Natural killer cell (primary cell): ENCODE results near the gene MN1. TPM values are rescaled to one million over a fixed set of nuclear protein-coding genes. Genes with fewer than 3 reads are reported as not detected.
A peak's percentile ranks its signal among the peaks of the same experiment; 100 is the strongest.

Source experiments
- ATAC-seq, 3 donors: fragments of 150-1000 bp in 2 of 3; fragments of 200-7000 bp in 1 of 3; cut with Tn5 transposase; 1 replicate in 1 of 3; 2 replicates in 2 of 3; pipeline ENCODE4 v1.10.0; 2021; ENCODE audit warnings: mild to moderate bottlenecking in 2 of 3, moderate library complexity in 2 of 3
- DNase-seq, 2 donors: peaks; one replicate each; pipeline versions ENCODE4 v3.0.0 to v3.0.0-alpha.2; 2013 to 2021; ENCODE audit warnings: mixed read lengths in 1 of 2
- H3K27ac ChIP-seq: one replicate; pipeline ENCODE4 v1.5.1; 2013; ENCODE audit warnings: mild to moderate bottlenecking, low read length
- H3K27me3 ChIP-seq: one replicate; pipeline ENCODE4 v1.6.1; 2013; ENCODE audit warnings: low read length; ENCODE audit not compliant: control insufficient read depth, insufficient read depth
- H3K36me3 ChIP-seq: one replicate; pipeline ENCODE4 v1.6.1; 2013; ENCODE audit warnings: low read length; ENCODE audit not compliant: control insufficient read depth, insufficient read depth
- H3K4me1 ChIP-seq: one replicate; pipeline ENCODE4 v1.6.1; 2013; ENCODE audit warnings: low read length; ENCODE audit not compliant: control insufficient read depth, insufficient read depth
- H3K4me3 ChIP-seq: one replicate; pipeline ENCODE4 v1.5.1; 2013; ENCODE audit warnings: low read length
- H3K9me3 ChIP-seq: one replicate; pipeline ENCODE4 v1.6.1; 2013; ENCODE audit warnings: low read length; ENCODE audit not compliant: control insufficient read depth, insufficient read depth
- H3K27ac Mint-ChIP-seq, 2 donors: one replicate each; pipeline ENCODE4 v1.8.0; 2022; ENCODE audit warnings: mild to moderate bottlenecking in 2 of 2, mixed read lengths in 2 of 2, moderate library complexity in 1 of 2
- H3K27me3 Mint-ChIP-seq, 2 donors: one replicate each; pipeline ENCODE4 v1.8.0; 2022; ENCODE audit warnings: low read depth in 2 of 2, mixed read lengths in 2 of 2
- H3K36me3 Mint-ChIP-seq: one replicate; pipeline ENCODE4 v1.8.0; 2022; ENCODE audit warnings: mixed read lengths
- H3K4me1 Mint-ChIP-seq, 2 donors: one replicate each; pipeline ENCODE4 v1.8.0; 2022; ENCODE audit warnings: mixed read lengths in 2 of 2
- H3K4me3 Mint-ChIP-seq: one replicate; pipeline ENCODE4 v1.8.0; 2022; ENCODE audit warnings: mild to moderate bottlenecking, moderate library complexity, mixed read lengths
- H3K9me3 Mint-ChIP-seq, 2 donors: one replicate each; pipeline ENCODE4 v1.8.0; 2022; ENCODE audit warnings: mixed read lengths in 2 of 2
- WGBS: methylation state at CpG from one replicate; pipeline ENCODE4 v1.1.7; 2013; ENCODE audit warnings: missing lambda C conversion rate; ENCODE audit not compliant: insufficient coverage; 5-methylcytosine and 5-hydroxymethylcytosine counted together
- intact Hi-C: fragments of 100-400 bp; cut with micrococcal nuclease; formaldehyde crosslinking; loops from one replicate; pipeline ENCODE4 v1.14.2; 2022
- total RNA-seq, 4 donors: library from RNA; stranded (reverse); fragments of 120-200 nt in 1 of 4; gene quantifications; one replicate each; pipeline versions ENCODE4 v1.2.3 to v1.2.4, GENCODE V29; 2013 to 2022
- TF ChIP-seq, protein P1 (sequence below): fragments of 200-600 bp; IDR thresholded peaks from one replicate; pipeline ENCODE4 v1.8.0; 2022; ENCODE audit warnings: antibody characterized with exemption

Gene MN1
- total RNA-seq, 3 donors from 2014 or later (not counting 1 experiment from before 2014, with no cell fraction given): 0.39 to 0.83 (median 0.82) TPM

DNA sequence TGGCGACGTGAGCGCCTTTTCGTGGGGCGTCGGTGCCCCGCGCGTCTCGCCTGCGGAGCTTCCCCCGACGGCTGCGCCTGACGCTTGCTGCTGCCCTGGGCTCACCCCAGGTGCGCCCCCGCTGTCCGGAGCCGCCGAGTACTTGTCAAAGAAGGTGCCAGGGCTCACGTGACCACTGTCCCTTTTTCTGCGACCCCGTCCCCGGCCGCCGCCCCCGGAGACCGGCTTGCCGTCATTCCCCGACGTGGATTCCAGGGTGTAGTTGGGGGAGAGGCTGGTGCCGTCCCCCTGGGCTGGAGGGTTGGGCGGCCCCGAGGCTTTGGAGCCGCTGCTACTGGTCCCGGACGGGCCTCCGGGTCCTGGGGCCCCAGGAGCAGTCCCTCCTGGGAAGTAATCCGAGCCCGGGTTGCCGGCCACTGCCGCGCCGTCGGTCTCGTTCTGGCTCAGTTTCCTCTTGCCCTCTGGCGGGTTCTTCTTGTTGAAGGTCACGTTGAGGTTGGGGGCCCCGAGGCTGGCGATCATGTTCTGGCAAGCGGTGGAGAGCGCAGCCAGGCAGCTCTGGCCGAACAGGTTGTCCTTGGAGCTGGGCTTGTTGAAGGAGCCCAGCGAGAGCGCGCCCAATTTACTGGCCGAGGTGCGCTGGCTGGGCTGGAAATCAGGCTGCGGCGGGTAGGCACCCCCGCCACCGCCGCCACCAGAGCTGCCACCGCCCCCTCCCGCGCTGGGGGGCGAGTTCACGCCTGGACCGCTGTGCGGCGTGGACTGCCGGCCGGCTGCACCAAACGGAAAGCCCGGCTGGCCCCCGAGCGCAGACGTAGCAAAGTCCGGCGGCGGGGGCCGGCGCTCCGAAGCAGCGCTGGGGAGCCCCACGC, 3.8 kb downstream of the MN1 start:
- no peaks in the 10 kb centered on the region for H3K9me3 ChIP-seq
- H3K4me1 Mint-ChIP-seq: peaks cover 6 to 8% of the 10 kb centered on the region in 2 donors

DNA sequence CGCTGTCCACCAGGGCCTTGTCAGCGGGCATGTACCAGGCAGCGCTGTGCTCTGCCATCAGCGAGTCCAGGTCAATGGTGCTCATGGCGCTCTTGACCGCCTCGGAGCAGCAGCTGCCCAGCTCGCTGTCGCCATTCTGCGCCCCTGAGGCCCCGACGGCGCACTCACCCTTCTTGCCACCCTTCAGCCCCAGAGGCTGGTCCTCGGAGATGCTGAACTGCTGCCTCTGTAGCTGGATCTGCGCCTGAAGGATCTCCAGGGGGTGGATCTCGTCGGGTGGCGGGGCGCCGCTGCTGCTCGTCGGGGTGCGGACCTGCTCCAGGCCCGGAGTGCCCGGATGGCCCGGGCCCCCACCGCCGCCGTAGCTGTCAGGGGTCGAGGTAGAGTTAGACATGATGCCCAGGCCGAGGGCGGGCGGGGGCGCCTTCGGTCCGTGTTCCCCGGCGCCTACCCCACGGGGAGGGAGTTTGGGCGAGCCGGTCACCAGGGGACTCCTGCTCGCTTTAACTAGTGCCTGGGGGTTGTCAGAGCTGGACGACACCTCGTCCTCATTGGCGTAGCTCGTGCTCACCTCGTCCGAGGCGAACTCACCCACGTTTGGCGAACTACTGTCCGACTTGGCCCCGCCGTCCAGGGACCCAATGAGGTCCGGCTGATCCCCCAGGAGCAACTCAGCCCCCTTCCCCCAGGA, 4.6 kb downstream of the MN1 start:
- Histone ChIP-seq H3K27me3 (peaks cover 7% of the 10 kb centered on the region), H3K9me3 (no peaks in the 10 kb centered on the region), H3K4me1 (peaks cover 8% of the 10 kb centered on the region), H3K4me3 (no peak overlapping the region), H3K36me3 (no peaks in the 10 kb centered on the region), H3K27ac (no peak overlapping the region)
- intact Hi-C loops: no loop called here
- Mint-ChIP-seq H3K9me3 (no peaks in the 10 kb centered on the region), H3K27me3 (peaks cover 0 to 2% of the 10 kb centered on the region in 2 donors), H3K36me3 (no peaks in the 10 kb centered on the region), H3K4me1 (peaks cover 0 to under 1% of the 10 kb centered on the region in 2 donors), H3K27ac (no peak overlapping the region), H3K4me3 (no peak overlapping the region)
- no peak for ATAC-seq
- TF ChIP-seq, protein P1, sequence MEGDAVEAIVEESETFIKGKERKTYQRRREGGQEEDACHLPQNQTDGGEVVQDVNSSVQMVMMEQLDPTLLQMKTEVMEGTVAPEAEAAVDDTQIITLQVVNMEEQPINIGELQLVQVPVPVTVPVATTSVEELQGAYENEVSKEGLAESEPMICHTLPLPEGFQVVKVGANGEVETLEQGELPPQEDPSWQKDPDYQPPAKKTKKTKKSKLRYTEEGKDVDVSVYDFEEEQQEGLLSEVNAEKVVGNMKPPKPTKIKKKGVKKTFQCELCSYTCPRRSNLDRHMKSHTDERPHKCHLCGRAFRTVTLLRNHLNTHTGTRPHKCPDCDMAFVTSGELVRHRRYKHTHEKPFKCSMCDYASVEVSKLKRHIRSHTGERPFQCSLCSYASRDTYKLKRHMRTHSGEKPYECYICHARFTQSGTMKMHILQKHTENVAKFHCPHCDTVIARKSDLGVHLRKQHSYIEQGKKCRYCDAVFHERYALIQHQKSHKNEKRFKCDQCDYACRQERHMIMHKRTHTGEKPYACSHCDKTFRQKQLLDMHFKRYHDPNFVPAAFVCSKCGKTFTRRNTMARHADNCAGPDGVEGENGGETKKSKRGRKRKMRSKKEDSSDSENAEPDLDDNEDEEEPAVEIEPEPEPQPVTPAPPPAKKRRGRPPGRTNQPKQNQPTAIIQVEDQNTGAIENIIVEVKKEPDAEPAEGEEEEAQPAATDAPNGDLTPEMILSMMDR: no peak
- 95% methylated on average over 55 of the region's 55 CpGs for WGBS
- DNase-seq: no peak

More for the DNA sequence above, 3.8 kb downstream of the MN1 start:
- ATAC-seq (no peak), DNase-seq (no peak)
- H3K27me3 ChIP-seq: peaks cover 7% of the 10 kb centered on the region
- H3K27ac Mint-ChIP-seq: no peak overlapping the region
- no peaks in the 10 kb centered on the region for H3K9me3 Mint-ChIP-seq
- no peak overlapping the region for H3K4me3 Mint-ChIP-seq
- intact Hi-C loops: no loop called here
- TF ChIP-seq, protein P1: no peak
- peaks cover 2 to 6% of the 10 kb centered on the region in 2 donors for H3K27me3 Mint-ChIP-seq
- no peak overlapping the region for H3K27ac ChIP-seq
- 96% methylated on average over 86 of the region's 86 CpGs for WGBS
- no peaks in the 10 kb centered on the region for H3K36me3 ChIP-seq
- no peaks in the 10 kb centered on the region for H3K36me3 Mint-ChIP-seq
- H3K4me3 ChIP-seq: no peak overlapping the region
- H3K4me1 ChIP-seq: peaks cover 15% of the 10 kb centered on the region

DNA sequence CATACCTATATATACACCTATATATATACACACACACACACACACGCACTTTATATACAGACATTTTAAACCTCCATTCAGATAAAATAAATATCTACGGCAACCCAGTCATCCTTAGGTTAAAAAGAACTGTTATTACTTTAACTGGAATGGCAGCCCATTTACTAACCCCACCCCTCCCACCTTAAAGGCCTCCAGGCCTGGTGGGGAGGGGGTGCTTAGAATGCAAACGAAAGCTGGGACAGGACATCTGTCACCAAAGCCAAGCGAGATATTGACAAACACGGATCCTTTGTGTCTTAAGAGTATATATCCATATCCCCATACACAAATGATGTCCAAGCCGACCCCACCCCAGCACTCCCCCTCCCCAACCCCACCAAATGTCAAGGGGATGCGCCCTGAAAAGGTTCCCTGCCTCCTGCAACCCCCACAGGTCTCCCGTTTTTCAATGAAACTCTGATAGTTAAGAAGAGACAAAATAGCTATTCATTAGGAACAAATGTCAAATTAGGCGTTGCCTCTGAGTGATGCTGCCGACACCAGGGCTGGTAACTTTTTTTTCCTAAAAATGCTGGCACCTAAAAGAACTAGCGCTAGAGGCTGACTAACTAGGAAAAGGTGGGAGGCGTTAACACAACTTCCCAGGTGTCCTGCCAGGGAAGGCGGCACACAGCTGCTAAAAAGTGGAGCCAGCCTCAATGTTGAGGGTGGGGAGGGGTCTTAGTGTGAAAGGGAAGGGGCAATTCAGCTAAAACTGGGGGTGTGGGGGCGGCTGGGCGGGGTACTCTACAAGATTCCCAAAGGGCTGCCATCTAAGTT, 5.6 kb downstream of the MN1 start:
- peaks cover 0 to 2% of the 10 kb centered on the region in 2 donors for H3K27me3 Mint-ChIP-seq
- H3K4me3 Mint-ChIP-seq: peak overlapping the region; percentile 21
- Histone ChIP-seq H3K4me3 (no peak overlapping the region), H3K36me3 (no peaks in the 10 kb centered on the region), H3K27ac (no peak overlapping the region), H3K27me3 (peaks cover 7% of the 10 kb centered on the region), H3K4me1 (peaks cover 8% of the 10 kb centered on the region), H3K9me3 (no peaks in the 10 kb centered on the region)
- no peak overlapping the region for H3K27ac Mint-ChIP-seq
- TF ChIP-seq, protein P1: no peak
- 67% methylated on average over 11 of the region's 15 CpGs for WGBS
- no peaks in the 10 kb centered on the region for H3K9me3 Mint-ChIP-seq
- intact Hi-C loops: no loop called here
- DNase-seq (no peak), ATAC-seq (no peak)
- H3K4me1 Mint-ChIP-seq: no peaks in the 10 kb centered on the region
- H3K36me3 Mint-ChIP-seq: no peaks in the 10 kb centered on the region
